ENCODE measurements around the gene TTLL10. TPM values are rescaled to one million over a fixed set of nuclear protein-coding genes. Genes with fewer than 3 reads are reported as not detected.

The TTLL10 gene
- total RNA-seq, 1 experiment from 2014 or later: not detected

- BruUV-seq (replicated peaks): no TSS peak
- DNase-seq (ENCODE audit: unreplicated experiment): no peak
- Mint-ChIP-seq H3K27me3 (ENCODE audit: insufficient read depth, unreplicated experiment) (peaks cover 6% of the 10 kb centered on the region), H3K36me3 (ENCODE audit: insufficient read depth, unreplicated experiment) (peaks cover 4% of the 10 kb centered on the region), H3K4me3 (ENCODE audit: unreplicated experiment) (no peak overlapping the region), H3K27ac (ENCODE audit: low read depth, unreplicated experiment) (no peak overlapping the region), H3K4me1 (ENCODE audit: insufficient read depth, unreplicated experiment) (no peaks in the 10 kb centered on the region), H3K9me3 (ENCODE audit: unreplicated experiment) (no peaks in the 10 kb centered on the region)
- POLR2A ChIA-PET: no interaction called here
- intact Hi-C loops (cut with micrococcal nuclease): no loop called here
- CTCF ChIA-PET: no interaction called here
- TF ChIP-seq CTCF (IDR thresholded peaks at IDR 0.05; ENCODE audit: unreplicated experiment): no peak
Observed at GRCh38 chr1:1183833-1184775, 10.4 kb downstream of the TTLL10 start.

- Mint-ChIP-seq H3K27ac (ENCODE audit: low read depth, unreplicated experiment) (no peak overlapping the region), H3K9me3 (ENCODE audit: unreplicated experiment) (no peaks in the 10 kb centered on the region), H3K4me1 (ENCODE audit: insufficient read depth, unreplicated experiment) (no peaks in the 10 kb centered on the region), H3K36me3 (ENCODE audit: insufficient read depth, unreplicated experiment) (peaks cover 4% of the 10 kb centered on the region), H3K4me3 (ENCODE audit: unreplicated experiment) (no peak overlapping the region), H3K27me3 (ENCODE audit: insufficient read depth, unreplicated experiment) (peaks cover 16% of the 10 kb centered on the region)
- intact Hi-C loops (cut with micrococcal nuclease): no loop called here
- BruUV-seq (replicated peaks): no TSS peak
- ChIA-PET POLR2A (no interaction called here), CTCF (no interaction called here)
- DNase-seq (ENCODE audit: unreplicated experiment): no peak
- no peak for TF ChIP-seq CTCF (IDR thresholded peaks at IDR 0.05; ENCODE audit: unreplicated experiment)
Observed at GRCh38 chr1:1185101-1185765, 11.6 kb downstream of the TTLL10 start.

- no TSS peak for BruUV-seq (replicated peaks)
Observed at GRCh38 chr1:1187938-1188337, 14.3 kb downstream of the TTLL10 start.

More at GRCh38 chr1:1187938-1188337, 14.3 kb downstream of the TTLL10 start:
- Mint-ChIP-seq H3K4me3 (ENCODE audit: unreplicated experiment) (no peak overlapping the region), H3K9me3 (ENCODE audit: unreplicated experiment) (no peaks in the 10 kb centered on the region), H3K4me1 (ENCODE audit: insufficient read depth, unreplicated experiment) (no peaks in the 10 kb centered on the region), H3K27ac (ENCODE audit: low read depth, unreplicated experiment) (no peak overlapping the region), H3K27me3 (ENCODE audit: insufficient read depth, unreplicated experiment) (peaks cover 29% of the 10 kb centered on the region), H3K36me3 (ENCODE audit: insufficient read depth, unreplicated experiment) (peaks cover 4% of the 10 kb centered on the region)
- no peak for DNase-seq (ENCODE audit: unreplicated experiment)
- CTCF ChIA-PET: interaction anchor here (0.5 to 0.7 kb wide), 2 partner anchors 22 to 205 kb away, joined by 3 to 5 read pairs; no protein-coding TSS in a partner anchor
- no peak for TF ChIP-seq CTCF (IDR thresholded peaks at IDR 0.05; ENCODE audit: unreplicated experiment)
- POLR2A ChIA-PET: interaction anchor here (0.6 kb wide), 1 partner anchor 63 kb away, joined by 3 read pairs; no protein-coding TSS in a partner anchor
- intact Hi-C loops (cut with micrococcal nuclease): no loop called here
